Esophagus muscularis mucosa (tissue), 4 donors: ENCODE data around the gene DMRT1. TPM values are rescaled to one million over a fixed set of nuclear protein-coding genes. Genes with fewer than 3 reads are reported as not detected.

ENCODE experiments used
- DNase-seq: peaks from one replicate; pipeline ENCODE4 v3.0.0-alpha.2; 2017; ENCODE audit errors: extremely low spot score
- H3K27ac ChIP-seq, 4 donors: fragments of 200-600 bp; sonication (generic); replicated peaks in 1 of 4; 1 replicate in 3 of 4; 2 replicates in 1 of 4; pipeline ENCODE4 v1.5.1; 2016 to 2019; ENCODE audit warnings: mild to moderate bottlenecking in 1 of 4
- H3K27me3 ChIP-seq, 4 donors: fragments of 200-600 bp; sonication (generic); one replicate each; pipeline versions ENCODE4 v1.5.1 to v1.6.0; 2016 to 2019
- H3K36me3 ChIP-seq, 4 donors: fragments of 200-600 bp; sonication (generic); one replicate each; pipeline ENCODE4 v1.5.1; 2016 to 2019
- H3K4me1 ChIP-seq, 4 donors: fragments of 200-600 bp; sonication (generic); one replicate each; pipeline ENCODE4 v1.5.1; 2016 to 2019
- H3K4me3 ChIP-seq, 4 donors: fragments of 200-600 bp; sonication (generic); 1 replicate in 2 of 4; 2 replicates in 2 of 4; pipeline ENCODE4 v1.5.1; 2016 to 2019; ENCODE audit warnings: mild to moderate bottlenecking in 4 of 4, moderate library complexity in 1 of 4
- H3K9me3 ChIP-seq, 4 donors: fragments of 200-600 bp; sonication (generic); 1 replicate in 3 of 4; 2 replicates in 1 of 4; pipeline ENCODE4 v1.5.1; 2016 to 2019
- CTCF ChIP-seq, 3 experiments: fragments of 200-600 bp in 2 of 3; fragments of 450-650 bp in 1 of 3; sonication (generic) in 2 of 3; IDR thresholded peaks; one replicate each; pipeline ENCODE4 v1.5.1; 2017 to 2019; ENCODE audit warnings: antibody characterized with exemption in 3 of 3, mild to moderate bottlenecking in 2 of 3, moderate library complexity in 1 of 3
- EP300 ChIP-seq: sonication (generic); formaldehyde crosslinking; IDR thresholded peaks from one replicate; pipeline ENCODE4 v1.6.1; 2017; ENCODE audit warnings: antibody characterized with exemption
- POLR2A ChIP-seq: fragments of 450-650 bp; IDR thresholded peaks from one replicate; pipeline ENCODE4 v1.6.1; 2017; ENCODE audit warnings: antibody characterized with exemption, moderate library complexity, mild to moderate bottlenecking, low read depth
- POLR2AphosphoS5 ChIP-seq, 2 donors: sonication (generic); formaldehyde crosslinking; IDR thresholded peaks; one replicate each; pipeline ENCODE4 v1.6.1; 2017; ENCODE audit warnings: antibody characterized with exemption in 2 of 2
- WGBS: methylation state at CpG from one replicate; pipeline ENCODE4 v1.1.5; 2018; 5-methylcytosine and 5-hydroxymethylcytosine counted together
- intact Hi-C: fragments of 100-400 bp; cut with DNase I; formaldehyde crosslinking; loops from one replicate; pipeline ENCODE4 v1.15.1; 2023
- total RNA-seq, 4 donors: library from RNA; depleted of rRNA; stranded (reverse); fragments of >200 nt; gene quantifications; one replicate each; pipeline versions ENCODE4 v1.1.0 to v1.2.1, GENCODE V29; 2016

DMRT1 gene
- total RNA-seq, 4 donors from 2014 or later, result not detected

- 89% methylated on average over 4 of the region's 4 CpGs for WGBS
- H3K4me3 ChIP-seq, result no peak overlapping the region
- no peak for DNase-seq
- no peak overlapping the region for H3K27ac ChIP-seq
- no peaks in the 10 kb centered on the region for H3K36me3 ChIP-seq
- no peaks in the 10 kb centered on the region for H3K4me1 ChIP-seq
- intact Hi-C loops, result no loop called here
- peaks cover 0 to 4% (median 0%) of the 10 kb centered on the region in 4 donors for H3K9me3 ChIP-seq
- peaks cover 0 to 35% (median 10%) of the 10 kb centered on the region in 4 donors for H3K27me3 ChIP-seq
- no peak for TF ChIP-seq POLR2A
- TF ChIP-seq POLR2AphosphoS5 (IDR thresholded peaks at IDR 0.05), result no peak
- no peak for TF ChIP-seq CTCF (IDR thresholded peaks at IDR 0.05)
- no peak for TF ChIP-seq EP300
These were observed 91.9 kb downstream of the DMRT1 start for GRCh38 chr9:933356-933755.

GRCh38 chr9:935348-935965 lies 94.0 kb downstream of the DMRT1 start:
- Histone ChIP-seq H3K27me3 (peaks cover 0 to 52% (median 11%) of the 10 kb centered on the region in 4 donors), H3K36me3 (no peaks in the 10 kb centered on the region), H3K4me3 (no peak overlapping the region), H3K9me3 (peaks cover 0 to 10% (median 3%) of the 10 kb centered on the region in 4 donors), H3K4me1 (no peaks in the 10 kb centered on the region), H3K27ac (no peak overlapping the region)
- intact Hi-C loops, result no loop called here
- 25% methylated on average over 10 of the region's 10 CpGs for WGBS
- no peak for DNase-seq
- TF ChIP-seq POLR2A (no peak), EP300 (no peak), CTCF (IDR thresholded peaks at IDR 0.05) (no peak), POLR2AphosphoS5 (IDR thresholded peaks at IDR 0.05) (no peak)

- 73% methylated on average over 6 of the region's 6 CpGs for WGBS
These were observed 101.5 kb downstream of the DMRT1 start for GRCh38 chr9:942805-943580.

GRCh38 chr9:947985-948384 lies 106.5 kb downstream of the DMRT1 start:
- Histone ChIP-seq H3K27ac (no peak overlapping the region), H3K27me3 (peaks cover 0 to 54% (median 0%) of the 10 kb centered on the region in 4 donors), H3K9me3 (peaks cover 0 to 4% (median 0%) of the 10 kb centered on the region in 4 donors), H3K4me1 (no peaks in the 10 kb centered on the region), H3K36me3 (no peaks in the 10 kb centered on the region), H3K4me3 (no peak overlapping the region)
- WGBS, result 84% methylated on average over 3 of the region's 3 CpGs
- DNase-seq, result peak; percentile 75
- intact Hi-C loops, result no loop called here
- TF ChIP-seq EP300, result no peak
- no peak for TF ChIP-seq POLR2A
- no peak for TF ChIP-seq POLR2AphosphoS5 (IDR thresholded peaks at IDR 0.05)
- TF ChIP-seq CTCF (IDR thresholded peaks at IDR 0.05), result no peak

More at GRCh38 chr9:942805-943580, 101.5 kb downstream of the DMRT1 start:
- no peak for DNase-seq
- Histone ChIP-seq H3K9me3 (peaks cover 0 to 10% (median 3%) of the 10 kb centered on the region in 4 donors), H3K27ac (no peak overlapping the region), H3K27me3 (peaks cover 0 to 51% (median 3%) of the 10 kb centered on the region in 4 donors), H3K36me3 (no peaks in the 10 kb centered on the region), H3K4me1 (no peaks in the 10 kb centered on the region), H3K4me3 (no peak overlapping the region)
- intact Hi-C loops, result no loop called here
- TF ChIP-seq EP300 (no peak), POLR2A (no peak), POLR2AphosphoS5 (IDR thresholded peaks at IDR 0.05) (no peak), CTCF (IDR thresholded peaks at IDR 0.05) (no peak)
